Osteocyte (in vitro differentiated cells): ENCODE results near the gene ADCY2. TPM values are rescaled to one million over a fixed set of nuclear protein-coding genes. Genes with fewer than 3 reads are reported as not detected.

Experiments
- DNase-seq: peaks from one replicate; pipeline ENCODE4 v3.0.0; 2021; ENCODE audit warnings: mixed read lengths; ENCODE audit not compliant: unreplicated experiment; ENCODE audit errors: extremely low spot score
- H3K27ac Mint-ChIP-seq: one replicate; pipeline ENCODE4 v1.8.0; 2021; ENCODE audit warnings: mild to moderate bottlenecking, mixed read lengths; ENCODE audit not compliant: unreplicated experiment
- H3K27me3 Mint-ChIP-seq: one replicate; pipeline ENCODE4 v1.8.0; 2021; ENCODE audit warnings: mixed read lengths; ENCODE audit not compliant: unreplicated experiment
- H3K36me3 Mint-ChIP-seq: one replicate; pipeline ENCODE4 v1.8.0; 2021; ENCODE audit warnings: mixed read lengths; ENCODE audit not compliant: unreplicated experiment
- H3K4me1 Mint-ChIP-seq: one replicate; pipeline ENCODE4 v1.8.0; 2021; ENCODE audit warnings: mixed read lengths; ENCODE audit not compliant: unreplicated experiment
- H3K4me3 Mint-ChIP-seq: one replicate; pipeline ENCODE4 v1.8.0; 2021; ENCODE audit warnings: mild to moderate bottlenecking, moderate library complexity, mixed read lengths; ENCODE audit not compliant: unreplicated experiment
- H3K9me3 Mint-ChIP-seq: one replicate; pipeline ENCODE4 v1.8.0; 2021; ENCODE audit warnings: mixed read lengths; ENCODE audit not compliant: unreplicated experiment
- total RNA-seq: library from RNA; stranded (reverse); gene quantifications from 2 replicates; pipeline ENCODE4 v1.2.1, GENCODE V29; 2021
- TF ChIP-seq, protein P1 (sequence below): fragments of 200-600 bp; sonication (generic); IDR thresholded peaks from 2 replicates; pipeline ENCODE4 v1.5.0; 2021; ENCODE audit warnings: antibody characterized with exemption, mild to moderate bottlenecking, moderate library complexity

ADCY2 gene
- total RNA-seq, 1 donor from 2014 or later, result not detected

DNA sequence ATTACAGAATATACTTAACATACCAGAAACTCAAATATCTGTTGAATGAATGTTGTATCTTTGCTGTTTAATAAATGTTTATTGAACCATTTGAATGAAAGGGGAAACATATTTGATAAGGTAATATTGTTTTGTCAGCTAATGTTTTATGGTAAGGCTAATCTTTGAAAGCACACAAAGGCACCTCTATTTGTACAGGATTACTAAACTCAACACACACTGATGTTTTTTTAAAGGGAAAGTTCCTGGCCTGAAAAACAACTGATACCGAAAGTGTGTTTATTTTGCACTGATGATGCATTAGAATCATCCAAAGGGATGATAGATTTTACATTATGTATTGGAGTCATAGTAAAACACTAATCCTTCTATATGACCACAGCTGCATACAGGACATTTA lies 82.5 kb downstream of the ADCY2 start:
- H3K27ac Mint-ChIP-seq, result no peak overlapping the region
- DNase-seq, result no peak
- peaks cover 7% of the 10 kb centered on the region for H3K9me3 Mint-ChIP-seq
- H3K27me3 Mint-ChIP-seq, result no peaks in the 10 kb centered on the region
- H3K4me3 Mint-ChIP-seq, result no peak overlapping the region
- H3K4me1 Mint-ChIP-seq, result no peaks in the 10 kb centered on the region
- TF ChIP-seq, protein P1, sequence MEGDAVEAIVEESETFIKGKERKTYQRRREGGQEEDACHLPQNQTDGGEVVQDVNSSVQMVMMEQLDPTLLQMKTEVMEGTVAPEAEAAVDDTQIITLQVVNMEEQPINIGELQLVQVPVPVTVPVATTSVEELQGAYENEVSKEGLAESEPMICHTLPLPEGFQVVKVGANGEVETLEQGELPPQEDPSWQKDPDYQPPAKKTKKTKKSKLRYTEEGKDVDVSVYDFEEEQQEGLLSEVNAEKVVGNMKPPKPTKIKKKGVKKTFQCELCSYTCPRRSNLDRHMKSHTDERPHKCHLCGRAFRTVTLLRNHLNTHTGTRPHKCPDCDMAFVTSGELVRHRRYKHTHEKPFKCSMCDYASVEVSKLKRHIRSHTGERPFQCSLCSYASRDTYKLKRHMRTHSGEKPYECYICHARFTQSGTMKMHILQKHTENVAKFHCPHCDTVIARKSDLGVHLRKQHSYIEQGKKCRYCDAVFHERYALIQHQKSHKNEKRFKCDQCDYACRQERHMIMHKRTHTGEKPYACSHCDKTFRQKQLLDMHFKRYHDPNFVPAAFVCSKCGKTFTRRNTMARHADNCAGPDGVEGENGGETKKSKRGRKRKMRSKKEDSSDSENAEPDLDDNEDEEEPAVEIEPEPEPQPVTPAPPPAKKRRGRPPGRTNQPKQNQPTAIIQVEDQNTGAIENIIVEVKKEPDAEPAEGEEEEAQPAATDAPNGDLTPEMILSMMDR, result no peak
- H3K36me3 Mint-ChIP-seq, result no peaks in the 10 kb centered on the region

DNA sequence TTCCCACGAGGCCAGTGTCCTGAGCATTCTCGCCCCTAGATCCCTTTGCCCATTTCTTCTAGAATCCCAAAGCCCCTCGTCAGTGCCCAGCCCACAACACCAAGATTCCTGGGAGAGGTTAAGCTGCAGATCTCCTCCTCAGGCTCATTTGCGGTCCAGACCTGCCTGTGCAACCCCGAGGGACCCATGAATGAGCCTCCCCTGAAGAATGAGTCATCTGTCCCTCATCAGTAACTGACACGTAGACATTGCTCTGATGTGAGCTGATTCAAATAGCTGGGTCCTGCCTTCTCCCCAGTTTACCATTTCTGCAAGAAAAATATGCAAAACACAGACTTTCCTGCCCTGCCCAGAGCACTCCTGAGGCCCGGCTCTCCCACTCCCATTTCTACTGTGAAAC lies 92.8 kb downstream of the ADCY2 start:
- Mint-ChIP-seq H3K4me1 (no peaks in the 10 kb centered on the region), H3K9me3 (no peaks in the 10 kb centered on the region), H3K4me3 (no peak overlapping the region), H3K27me3 (no peaks in the 10 kb centered on the region), H3K36me3 (no peaks in the 10 kb centered on the region), H3K27ac (no peak overlapping the region)
- no peak for DNase-seq
- TF ChIP-seq, protein P1, result no peak

DNA sequence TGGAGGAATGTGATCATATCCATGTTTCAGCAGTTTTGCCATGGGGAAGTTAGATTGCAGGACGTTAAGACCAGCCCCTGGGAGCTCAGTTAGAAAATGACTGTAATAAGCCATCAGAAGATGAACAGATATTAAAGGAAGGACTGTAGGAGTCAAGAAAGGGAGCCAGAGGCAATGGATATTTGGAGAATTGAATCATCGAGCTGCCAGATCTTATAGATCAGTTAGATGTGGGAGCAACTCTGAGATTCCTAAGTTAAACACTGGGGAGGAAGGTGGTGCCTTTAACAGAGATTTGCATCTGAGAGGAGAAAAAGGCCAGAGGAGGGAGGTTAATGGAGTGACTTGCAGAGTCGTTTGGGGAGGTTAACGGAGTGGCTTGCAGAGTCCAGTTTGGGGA lies 96.4 kb downstream of the ADCY2 start:
- Mint-ChIP-seq H3K9me3 (no peaks in the 10 kb centered on the region), H3K36me3 (no peaks in the 10 kb centered on the region), H3K27ac (no peak overlapping the region), H3K27me3 (no peaks in the 10 kb centered on the region), H3K4me1 (no peaks in the 10 kb centered on the region), H3K4me3 (no peak overlapping the region)
- no peak for DNase-seq
- TF ChIP-seq, protein P1, result no peak

DNA sequence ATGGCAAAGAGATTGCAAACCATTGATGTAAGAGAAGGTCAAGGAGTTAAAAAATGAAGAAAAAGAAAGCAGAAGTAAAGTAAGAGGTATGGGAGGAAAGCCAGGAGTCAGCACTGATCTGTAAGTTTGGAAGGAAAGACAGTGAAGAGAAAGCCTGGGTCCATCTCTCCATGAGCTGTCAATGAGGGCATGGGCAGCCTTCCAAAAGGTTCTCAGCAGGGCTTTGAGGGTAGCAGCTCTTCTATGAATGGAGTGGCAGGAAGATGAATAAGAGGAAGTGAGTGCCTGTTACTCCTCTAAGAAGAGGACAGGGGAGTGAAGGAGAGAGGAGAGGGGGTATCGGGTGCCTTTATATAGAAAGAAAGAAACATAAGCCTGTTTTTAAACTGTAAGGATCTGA lies 97.1 kb downstream of the ADCY2 start:
- no peak for DNase-seq
- no peaks in the 10 kb centered on the region for H3K9me3 Mint-ChIP-seq
- TF ChIP-seq, protein P1, result no peak
- no peak overlapping the region for H3K27ac Mint-ChIP-seq
- H3K36me3 Mint-ChIP-seq, result no peaks in the 10 kb centered on the region
- no peak overlapping the region for H3K4me3 Mint-ChIP-seq
- H3K27me3 Mint-ChIP-seq, result no peaks in the 10 kb centered on the region
- H3K4me1 Mint-ChIP-seq, result no peaks in the 10 kb centered on the region

DNA sequence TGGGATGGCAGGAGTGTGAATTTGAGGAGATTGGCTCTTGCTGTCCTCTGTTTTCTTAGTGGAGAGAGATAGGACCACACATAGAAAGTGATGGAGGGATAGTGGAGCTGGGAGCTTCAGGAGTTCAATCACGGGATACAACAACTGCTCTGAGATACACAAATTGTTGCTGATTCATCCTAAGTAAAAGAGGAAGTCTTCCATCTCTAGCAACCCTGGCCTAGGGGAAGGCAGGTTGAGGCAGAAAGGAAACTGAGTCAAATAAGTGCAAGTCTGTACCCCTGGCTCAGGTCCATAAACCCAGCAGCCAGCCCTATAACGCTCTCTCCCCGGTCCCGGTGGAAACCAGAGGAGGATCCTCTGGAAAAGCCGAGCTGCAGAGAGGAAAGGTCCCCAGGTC lies 97.7 kb downstream of the ADCY2 start:
- TF ChIP-seq, protein P1, result no peak
- Mint-ChIP-seq H3K27me3 (no peaks in the 10 kb centered on the region), H3K4me1 (no peaks in the 10 kb centered on the region), H3K9me3 (no peaks in the 10 kb centered on the region), H3K4me3 (no peak overlapping the region), H3K27ac (no peak overlapping the region), H3K36me3 (no peaks in the 10 kb centered on the region)
- DNase-seq, result no peak
